ENCODE results near the gene ACOT12.

Gene ACOT12

GRCh38 chr5:81371354-81371876 lies 22.5 kb downstream of the ACOT12 start:
- no peak for ATAC-seq
- no peak overlapping the region for H3K4me3 Mint-ChIP-seq
- peaks cover 3% of the 10 kb centered on the region for H3K27me3 Mint-ChIP-seq
- no peaks in the 10 kb centered on the region for H3K36me3 Mint-ChIP-seq (ENCODE audit: low read depth)
- no peak for DNase-seq
- H3K4me1 Mint-ChIP-seq = peaks cover 2% of the 10 kb centered on the region
- H3K27ac Mint-ChIP-seq = no peak overlapping the region
- no peaks in the 10 kb centered on the region for H3K9me3 Mint-ChIP-seq

DNA sequence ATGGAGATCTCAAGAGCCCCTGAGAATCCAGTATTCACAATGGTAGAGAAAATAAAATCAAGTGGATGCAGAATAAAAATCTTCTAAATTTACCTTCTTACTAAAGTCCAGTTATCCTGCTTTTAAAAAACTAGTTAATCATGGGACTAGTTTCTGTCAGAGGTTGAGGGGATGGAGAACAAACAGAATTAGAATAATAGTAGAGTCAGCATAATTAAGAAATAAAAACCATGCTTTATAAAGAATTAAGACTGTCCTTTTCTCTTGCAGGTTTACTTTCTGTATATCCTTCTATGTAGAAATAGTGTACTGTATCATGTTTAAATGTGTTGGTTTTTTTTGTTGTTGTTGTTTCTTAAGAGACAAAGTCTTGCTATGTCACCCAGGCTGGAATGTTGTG lies 23.0 kb downstream of the ACOT12 start:
- peaks cover 2% of the 10 kb centered on the region for H3K4me1 Mint-ChIP-seq
- H3K36me3 Mint-ChIP-seq (ENCODE audit: low read depth) = no peaks in the 10 kb centered on the region
- H3K9me3 Mint-ChIP-seq = no peaks in the 10 kb centered on the region
- no peak overlapping the region for H3K4me3 Mint-ChIP-seq
- peaks cover 3% of the 10 kb centered on the region for H3K27me3 Mint-ChIP-seq
- no peak for ATAC-seq
- no peak overlapping the region for H3K27ac Mint-ChIP-seq
- no peak for DNase-seq

DNA sequence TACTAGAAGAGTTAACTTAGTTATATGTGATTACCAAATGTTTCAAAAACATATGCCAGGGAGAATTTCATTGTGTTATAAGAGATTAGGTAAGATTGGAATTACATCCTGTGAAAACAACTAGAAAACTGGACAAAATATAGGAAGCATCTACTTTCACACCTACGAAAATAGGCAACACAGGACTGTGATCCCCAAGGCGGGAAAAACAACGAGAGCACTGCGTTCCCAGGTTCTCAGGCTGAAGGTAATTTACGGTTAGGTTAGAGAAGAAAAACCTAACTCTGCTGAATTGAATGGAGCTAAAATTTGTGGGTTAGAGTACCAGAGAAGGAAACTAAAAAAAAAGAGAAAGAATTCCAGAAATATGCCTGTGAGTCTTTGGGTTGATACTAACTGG lies 28.4 kb downstream of the ACOT12 start:
- Mint-ChIP-seq H3K4me3 (no peak overlapping the region), H3K36me3 (ENCODE audit: low read depth) (no peaks in the 10 kb centered on the region), H3K9me3 (no peaks in the 10 kb centered on the region), H3K27me3 (no peaks in the 10 kb centered on the region), H3K4me1 (peaks cover 2% of the 10 kb centered on the region), H3K27ac (no peak overlapping the region)
- ATAC-seq (no peak), DNase-seq (no peak)

DNA sequence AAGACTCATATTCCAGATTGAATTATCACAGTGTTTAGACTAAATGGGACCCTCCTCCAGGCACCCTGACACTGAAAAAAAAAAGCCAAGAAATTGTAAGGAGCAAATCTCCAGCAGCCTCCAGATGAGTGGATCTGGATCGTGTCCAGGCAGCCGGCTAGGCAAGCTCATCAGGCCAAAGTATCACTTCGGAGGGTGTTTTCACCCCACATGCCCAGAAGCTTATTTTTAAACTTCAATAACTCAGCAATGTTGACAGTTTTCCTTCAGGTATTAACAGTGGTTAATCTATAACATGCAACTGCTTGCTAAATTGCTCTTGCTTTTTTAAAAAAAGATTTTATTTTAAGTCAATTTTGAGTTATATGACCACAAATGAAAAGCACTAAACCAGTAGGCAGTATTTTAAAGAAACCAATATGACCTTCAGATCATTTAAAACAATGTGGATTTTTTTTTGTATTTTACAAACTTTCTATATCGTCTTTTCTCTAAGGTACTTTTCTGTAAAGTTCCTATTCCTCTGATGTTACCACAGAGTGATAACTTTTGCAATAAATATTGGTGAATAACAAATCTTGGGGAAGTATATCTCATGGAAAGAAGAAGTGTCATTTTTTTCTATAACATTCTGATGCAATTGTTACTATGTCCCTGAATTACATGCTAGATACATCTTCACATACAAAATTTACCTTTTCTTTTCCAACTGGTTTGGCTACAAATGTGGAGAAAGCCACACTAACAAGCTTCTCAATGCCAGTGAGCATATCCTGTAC lies 30.7 kb downstream of the ACOT12 start:
- no peak overlapping the region for H3K4me3 Mint-ChIP-seq
- no peaks in the 10 kb centered on the region for H3K9me3 Mint-ChIP-seq
- ATAC-seq (no peak), DNase-seq (no peak)
- H3K27me3 Mint-ChIP-seq = no peaks in the 10 kb centered on the region
- H3K4me1 Mint-ChIP-seq = no peaks in the 10 kb centered on the region
- no peaks in the 10 kb centered on the region for H3K36me3 Mint-ChIP-seq (ENCODE audit: low read depth)
- no peak overlapping the region for H3K27ac Mint-ChIP-seq

DNA sequence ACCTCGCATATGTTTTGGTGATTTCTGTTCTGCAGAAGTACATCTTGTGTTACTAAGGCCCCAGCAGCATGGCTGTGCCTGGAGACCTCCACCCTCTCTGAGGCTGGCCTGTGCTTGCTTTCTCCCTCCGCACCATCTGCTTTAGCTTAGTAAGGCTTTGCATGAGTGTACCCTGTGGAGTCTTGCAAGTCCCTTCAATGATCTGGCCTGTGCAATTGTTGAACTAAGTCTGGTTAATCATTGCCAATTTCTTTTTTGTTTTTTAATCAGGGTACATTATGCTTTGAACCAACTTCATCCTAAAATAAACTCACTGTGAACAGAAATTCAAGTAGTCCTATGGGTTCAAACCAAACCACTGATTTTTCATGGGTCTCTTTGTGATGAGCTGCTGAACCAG lies 32.3 kb downstream of the ACOT12 start:
- no peak for DNase-seq
- H3K4me1 Mint-ChIP-seq = no peaks in the 10 kb centered on the region
- no peaks in the 10 kb centered on the region for H3K27me3 Mint-ChIP-seq
- no peak for ATAC-seq
- no peak overlapping the region for H3K4me3 Mint-ChIP-seq
- H3K36me3 Mint-ChIP-seq (ENCODE audit: low read depth) = no peaks in the 10 kb centered on the region
- H3K9me3 Mint-ChIP-seq = no peaks in the 10 kb centered on the region
- no peak overlapping the region for H3K27ac Mint-ChIP-seq

- H3K4me1 Mint-ChIP-seq = no peaks in the 10 kb centered on the region
- no peaks in the 10 kb centered on the region for H3K9me3 Mint-ChIP-seq
- no peaks in the 10 kb centered on the region for H3K27me3 Mint-ChIP-seq
- H3K4me3 Mint-ChIP-seq = no peak overlapping the region
- no peak for DNase-seq
- no peak for ATAC-seq
- H3K36me3 Mint-ChIP-seq (ENCODE audit: low read depth) = no peaks in the 10 kb centered on the region
- H3K27ac Mint-ChIP-seq = no peak overlapping the region
These were observed 33.3 kb downstream of the ACOT12 start for GRCh38 chr5:81360640-81361039.

- Mint-ChIP-seq H3K27ac (no peak overlapping the region), H3K36me3 (ENCODE audit: low read depth) (no peaks in the 10 kb centered on the region), H3K4me1 (no peaks in the 10 kb centered on the region), H3K9me3 (no peaks in the 10 kb centered on the region), H3K27me3 (no peaks in the 10 kb centered on the region), H3K4me3 (no peak overlapping the region)
- ATAC-seq = no peak
- no peak for DNase-seq
These were observed 34.1 kb downstream of the ACOT12 start for GRCh38 chr5:81359881-81360280.

DNA sequence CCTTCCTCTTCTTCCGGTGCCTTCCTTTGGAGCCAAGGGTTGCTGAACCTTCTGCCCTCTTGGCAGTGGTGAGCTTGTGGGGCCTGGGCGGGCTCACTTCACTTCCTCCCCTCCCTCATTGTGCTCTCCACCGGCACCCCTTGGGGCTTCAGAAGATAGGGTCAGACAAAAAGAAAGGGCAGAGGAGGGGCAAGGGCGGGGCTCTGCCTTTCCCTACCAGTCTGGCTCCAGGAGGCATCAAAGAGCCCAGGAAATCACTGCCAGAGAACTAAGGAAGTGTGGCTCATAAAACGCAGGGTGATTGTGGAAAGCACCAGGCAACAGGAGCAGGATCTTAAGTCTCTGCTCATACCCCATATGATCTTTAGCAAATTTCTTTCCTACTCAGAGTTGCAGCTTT lies 34.8 kb downstream of the ACOT12 start:
- no peaks in the 10 kb centered on the region for H3K9me3 Mint-ChIP-seq
- no peak for DNase-seq
- H3K36me3 Mint-ChIP-seq (ENCODE audit: low read depth) = no peaks in the 10 kb centered on the region
- no peak for ATAC-seq
- H3K27ac Mint-ChIP-seq = no peak overlapping the region
- H3K4me1 Mint-ChIP-seq = no peaks in the 10 kb centered on the region
- H3K27me3 Mint-ChIP-seq = no peaks in the 10 kb centered on the region
- no peak overlapping the region for H3K4me3 Mint-ChIP-seq

DNA sequence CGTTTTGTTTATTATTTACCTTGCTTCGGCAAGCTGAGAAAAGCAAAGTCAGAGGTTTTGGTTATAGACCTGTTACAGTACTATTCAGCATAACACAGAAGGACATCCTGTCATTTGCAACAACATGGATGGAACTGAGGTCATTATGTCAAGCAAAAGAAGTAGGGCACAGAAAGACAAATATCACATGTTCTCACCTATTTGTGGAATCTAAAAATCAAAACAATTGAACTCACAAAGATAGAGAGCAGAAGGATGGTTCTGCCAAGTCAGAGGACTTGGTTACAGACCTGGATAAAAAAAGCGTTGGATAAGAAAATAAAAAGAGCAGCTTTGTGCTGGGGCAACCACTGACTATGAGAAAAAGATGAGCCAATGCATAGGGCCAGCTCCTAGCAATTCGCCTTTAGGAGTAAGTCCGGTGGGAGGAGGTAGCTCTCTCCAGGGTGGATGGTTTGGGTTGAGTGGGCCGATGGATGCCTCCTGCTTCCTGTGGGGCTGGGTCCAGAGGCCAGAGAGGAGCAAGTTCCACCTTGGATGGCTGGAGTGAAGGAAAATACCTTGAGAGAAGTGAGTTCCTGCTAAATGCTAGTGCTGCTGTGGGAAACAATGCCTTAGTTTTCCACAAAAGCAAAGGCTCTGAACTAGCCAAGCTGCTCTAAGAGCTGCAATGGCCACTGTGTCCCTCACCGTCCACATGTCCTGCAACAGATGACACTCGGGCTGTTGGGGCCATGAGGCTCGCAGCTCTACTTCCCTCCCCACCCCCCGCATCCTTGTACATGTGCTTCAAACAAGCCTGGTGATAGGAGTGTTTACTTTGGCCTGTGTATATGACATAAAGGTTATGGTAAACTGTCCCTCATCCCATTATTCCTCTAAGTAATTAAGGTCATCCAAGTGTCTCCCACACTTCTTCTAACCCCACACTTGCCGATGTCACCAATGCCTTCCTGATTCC lies 38.4 kb downstream of the ACOT12 start:
- Mint-ChIP-seq H3K9me3 (no peaks in the 10 kb centered on the region), H3K27ac (no peak overlapping the region), H3K27me3 (no peaks in the 10 kb centered on the region), H3K4me1 (no peaks in the 10 kb centered on the region), H3K4me3 (no peak overlapping the region), H3K36me3 (ENCODE audit: low read depth) (no peaks in the 10 kb centered on the region)
- ATAC-seq = no peak
- no peak for DNase-seq

DNA sequence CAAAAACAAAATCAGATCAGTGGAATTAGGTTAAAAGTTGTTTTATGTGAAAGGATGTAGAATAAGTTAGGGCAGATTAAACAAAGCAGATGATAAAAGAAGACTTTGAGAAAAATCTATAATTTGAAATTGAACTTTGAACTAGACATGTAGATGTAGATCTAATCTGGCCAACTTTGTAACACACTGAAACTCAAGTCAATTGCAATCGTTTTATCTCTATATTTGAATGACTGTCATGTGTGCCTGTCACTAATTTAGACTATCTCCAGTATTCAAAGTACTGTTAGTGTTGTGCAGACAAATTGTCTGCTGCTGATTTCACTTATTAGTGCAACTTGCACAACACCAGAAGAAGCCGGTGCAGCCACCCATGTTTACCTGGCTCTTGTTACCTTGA lies 39.8 kb downstream of the ACOT12 start:
- no peak overlapping the region for H3K27ac Mint-ChIP-seq
- no peaks in the 10 kb centered on the region for H3K4me1 Mint-ChIP-seq
- no peaks in the 10 kb centered on the region for H3K36me3 Mint-ChIP-seq (ENCODE audit: low read depth)
- no peaks in the 10 kb centered on the region for H3K27me3 Mint-ChIP-seq
- H3K4me3 Mint-ChIP-seq = no peak overlapping the region
- ATAC-seq (no peak), DNase-seq (no peak)
- H3K9me3 Mint-ChIP-seq = no peaks in the 10 kb centered on the region

DNA sequence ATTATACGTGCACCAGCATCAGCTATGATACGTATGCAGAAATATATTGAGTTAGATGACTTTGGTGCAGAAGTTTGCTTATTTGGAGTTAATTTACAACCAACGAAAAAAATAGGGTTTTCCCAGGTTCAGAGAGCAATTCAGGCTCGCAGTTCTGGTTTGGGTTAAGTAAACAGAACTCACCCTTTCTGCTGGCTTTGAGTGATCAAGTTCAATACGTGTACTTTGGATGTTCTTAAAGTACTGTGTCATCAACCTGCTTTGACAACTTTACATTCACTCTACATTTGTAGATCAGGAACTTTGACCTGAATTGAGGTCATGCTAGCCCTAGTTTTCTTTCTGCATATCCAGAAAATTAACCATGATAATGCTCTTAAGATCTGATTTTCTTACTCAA lies 40.7 kb downstream of the ACOT12 start:
- Mint-ChIP-seq H3K9me3 (no peaks in the 10 kb centered on the region), H3K27ac (no peak overlapping the region), H3K4me3 (no peak overlapping the region), H3K27me3 (no peaks in the 10 kb centered on the region), H3K4me1 (peaks cover 1% of the 10 kb centered on the region), H3K36me3 (ENCODE audit: low read depth) (no peaks in the 10 kb centered on the region)
- ATAC-seq = no peak
- DNase-seq = no peak

GRCh38 chr5:81350507-81350906 lies 43.4 kb downstream of the ACOT12 start:
- no peak overlapping the region for H3K4me3 Mint-ChIP-seq
- no peak overlapping the region for H3K27ac Mint-ChIP-seq
- H3K9me3 Mint-ChIP-seq = no peaks in the 10 kb centered on the region
- DNase-seq = no peak
- no peaks in the 10 kb centered on the region for H3K27me3 Mint-ChIP-seq
- ATAC-seq = no peak
- peaks cover 4% of the 10 kb centered on the region for H3K4me1 Mint-ChIP-seq
- H3K36me3 Mint-ChIP-seq (ENCODE audit: low read depth) = no peaks in the 10 kb centered on the region

DNA sequence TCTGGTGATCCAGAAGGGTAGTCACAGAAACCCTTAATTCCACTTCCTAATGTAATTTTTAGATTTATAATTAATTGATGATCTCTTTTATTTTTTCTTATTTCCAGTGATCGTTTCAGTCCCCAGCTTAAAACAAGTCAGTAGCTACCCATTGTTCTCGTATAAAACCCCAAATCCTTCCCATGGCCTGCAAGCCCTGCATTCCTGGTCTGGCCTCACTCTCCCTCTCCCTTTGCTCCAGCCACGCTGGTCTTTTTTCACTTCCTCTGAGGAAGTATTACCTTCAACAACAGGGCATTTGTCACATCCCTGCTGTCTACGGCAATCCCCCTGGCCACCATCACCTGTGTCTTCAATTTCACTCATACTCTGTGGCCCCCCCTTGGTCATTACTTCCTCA lies 44.8 kb downstream of the ACOT12 start:
- H3K4me3 Mint-ChIP-seq = no peak overlapping the region
- H3K9me3 Mint-ChIP-seq = no peaks in the 10 kb centered on the region
- no peaks in the 10 kb centered on the region for H3K36me3 Mint-ChIP-seq (ENCODE audit: low read depth)
- DNase-seq = no peak
- peaks cover 4% of the 10 kb centered on the region for H3K4me1 Mint-ChIP-seq
- H3K27ac Mint-ChIP-seq = no peak overlapping the region
- H3K27me3 Mint-ChIP-seq = no peaks in the 10 kb centered on the region
- no peak for ATAC-seq

DNA sequence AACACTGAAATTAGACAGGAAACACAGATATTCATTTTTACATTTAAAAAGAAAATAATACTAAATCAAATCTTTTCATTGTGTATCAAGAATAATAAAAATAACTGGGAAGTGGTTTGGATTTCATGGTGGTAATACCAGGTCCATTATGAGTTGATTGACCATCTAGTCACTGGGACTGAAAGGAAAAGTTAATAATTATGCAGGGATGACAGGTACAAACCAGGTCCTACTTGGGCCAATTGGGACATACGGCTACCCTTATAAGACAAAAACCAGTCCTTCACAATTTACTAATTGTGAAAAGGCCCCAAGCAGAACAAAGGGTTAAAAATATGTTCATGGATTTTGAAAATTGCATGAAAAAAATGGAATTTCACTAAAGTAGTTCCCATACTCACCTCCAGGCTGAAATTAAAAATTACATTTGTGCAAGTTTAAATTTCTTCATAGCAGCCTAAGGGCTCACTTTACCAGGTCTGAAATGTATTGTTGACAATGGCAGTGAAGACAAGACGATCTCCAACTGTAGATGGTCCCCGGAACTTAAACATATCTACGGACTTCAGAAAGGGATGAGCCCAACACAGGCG lies 48.4 kb downstream of the ACOT12 start:
- DNase-seq (no peak), ATAC-seq (no peak)
- Mint-ChIP-seq H3K4me3 (no peak overlapping the region), H3K27me3 (peaks cover 2% of the 10 kb centered on the region), H3K36me3 (ENCODE audit: low read depth) (no peaks in the 10 kb centered on the region), H3K27ac (no peak overlapping the region), H3K9me3 (no peaks in the 10 kb centered on the region), H3K4me1 (peaks cover 4% of the 10 kb centered on the region)

GRCh38 chr5:81344736-81345135 lies 49.2 kb downstream of the ACOT12 start:
- Mint-ChIP-seq H3K4me1 (peaks cover 4% of the 10 kb centered on the region), H3K27me3 (peaks cover 2% of the 10 kb centered on the region), H3K27ac (no peak overlapping the region), H3K9me3 (no peaks in the 10 kb centered on the region), H3K4me3 (no peak overlapping the region), H3K36me3 (ENCODE audit: low read depth) (no peaks in the 10 kb centered on the region)
- DNase-seq = no peak
- ATAC-seq = no peak

All from activated naive CD8-positive, alpha-beta T cell treated with anti-CD3 and anti-CD28 coated beads, Interleukin-2, amount 50 U/mL, for 24 hours (primary cell).